Cardiac muscle cell (in vitro differentiated cells and primary cell): Measurements from ENCODE around the gene NAIF1. TPM values are rescaled to one million over a fixed set of nuclear protein-coding genes. Genes with fewer than 3 reads are reported as not detected.
A peak's percentile ranks its signal among the peaks of the same experiment; 100 is the strongest.

ENCODE experiments used
- DNase-seq, 2 donors: peaks; one replicate each; pipeline versions ENCODE4 v3.0.0 to v3.0.0-alpha.2; 2010 to 2017; ENCODE audit warnings: low read depth in 1 of 2, low spot score in 1 of 2
- H3K27ac ChIP-seq: fragments of 200-600 bp; sonication (generic); 2 replicates; pipeline ENCODE4 v1.5.1; 2016
- H3K27me3 ChIP-seq: fragments of 200-600 bp; sonication (generic); 2 replicates; pipeline ENCODE4 v1.6.0; 2016; ENCODE audit warnings: control low read depth
- H3K36me3 ChIP-seq: fragments of 200-600 bp; sonication (generic); 2 replicates; pipeline ENCODE4 v1.5.1; 2016; ENCODE audit warnings: control low read depth
- H3K4me1 ChIP-seq: fragments of 200-600 bp; sonication (generic); 2 replicates; pipeline ENCODE4 v1.8.1; 2017; ENCODE audit warnings: low read depth, mild to moderate bottlenecking, mixed run types
- H3K4me3 ChIP-seq: fragments of 200-600 bp; sonication (generic); 2 replicates; pipeline ENCODE4 v1.5.1; 2016; ENCODE audit warnings: mild to moderate bottlenecking
- H3K9me3 ChIP-seq: fragments of 200-600 bp; sonication (generic); 2 replicates; pipeline ENCODE4 v1.5.1; 2017; ENCODE audit warnings: low read depth, mild to moderate bottlenecking, control low read depth
- CTCF ChIP-seq: IDR thresholded peaks from 2 replicates; pipeline ENCODE4 v1.5.1; 2012; ENCODE audit warnings: low read depth, mild to moderate bottlenecking, low read length
- polyA plus RNA-seq: library from polyadenylated mRNA; unstranded; fragments of >200 nt; fragmentation: Nextera tagmentation; extraction: Ambion mirVana; gene quantifications from 2 replicates; pipeline ENCODE4 v1.2.1, GENCODE V29; 2016
- total RNA-seq: library from RNA; depleted of rRNA; stranded (reverse); fragments of >200 nt; gene quantifications from 2 replicates; pipeline ENCODE4 v1.2.3, GENCODE V29; 2016

The NAIF1 gene
- total and polyA plus RNA-seq, 2 experiments from 2014 or later, result 6.9 to 9.4 TPM

- Histone ChIP-seq H3K27me3 (no peaks in the 10 kb centered on the region), H3K4me3 (no peak overlapping the region), H3K27ac (no peak overlapping the region), H3K36me3 (no peaks in the 10 kb centered on the region), H3K4me1 (peaks cover 21% of the 10 kb centered on the region), H3K9me3 (no peaks in the 10 kb centered on the region)
- TF ChIP-seq CTCF, result no peak
- no peak for DNase-seq
Observed at GRCh38 chr9:128091571-128091970, 24.5 kb upstream of the NAIF1 start.

- DNase-seq, result peak; percentile 84 to 92
- no peak for TF ChIP-seq CTCF
- H3K4me3 ChIP-seq, result no peak overlapping the region
- H3K9me3 ChIP-seq, result no peaks in the 10 kb centered on the region
- H3K36me3 ChIP-seq, result no peaks in the 10 kb centered on the region
- H3K27me3 ChIP-seq, result no peaks in the 10 kb centered on the region
- H3K27ac ChIP-seq, result peak overlapping the region; percentile 20
- H3K4me1 ChIP-seq, result peaks cover 17% of the 10 kb centered on the region
Observed at GRCh38 chr9:128091144-128091543, 24.0 kb upstream of the NAIF1 start.

GRCh38 chr9:128089299-128089698, 22.2 kb upstream of the NAIF1 start:
- Histone ChIP-seq H3K9me3 (no peaks in the 10 kb centered on the region), H3K27ac (no peak overlapping the region), H3K27me3 (no peaks in the 10 kb centered on the region), H3K4me1 (no peaks in the 10 kb centered on the region), H3K36me3 (no peaks in the 10 kb centered on the region), H3K4me3 (no peak overlapping the region)
- no peak for DNase-seq
- no peak for TF ChIP-seq CTCF

GRCh38 chr9:128088253-128088945, 21.3 kb upstream of the NAIF1 start:
- no peaks in the 10 kb centered on the region for H3K27me3 ChIP-seq
- TF ChIP-seq CTCF, result no peak
- no peaks in the 10 kb centered on the region for H3K36me3 ChIP-seq
- H3K9me3 ChIP-seq, result no peaks in the 10 kb centered on the region
- H3K4me1 ChIP-seq, result no peaks in the 10 kb centered on the region
- no peak overlapping the region for H3K27ac ChIP-seq
- DNase-seq, result no peak
- H3K4me3 ChIP-seq, result no peak overlapping the region

GRCh38 chr9:128087262-128087661, 20.1 kb upstream of the NAIF1 start:
- no peaks in the 10 kb centered on the region for H3K9me3 ChIP-seq
- H3K4me3 ChIP-seq, result no peak overlapping the region
- H3K27ac ChIP-seq, result no peak overlapping the region
- H3K27me3 ChIP-seq, result no peaks in the 10 kb centered on the region
- H3K4me1 ChIP-seq, result no peaks in the 10 kb centered on the region
- H3K36me3 ChIP-seq, result no peaks in the 10 kb centered on the region
- no peak for TF ChIP-seq CTCF
- no peak for DNase-seq
